Measurements from ENCODE around the gene ZNF761. TPM values are rescaled to one million over a fixed set of nuclear protein-coding genes. Genes with fewer than 3 reads are reported as not detected.
"Not testable (repeated sequence)": the region's sequence is repeated elsewhere in the genome, so short reads cannot be mapped to it uniquely, and the experiment has no call there.

ZNF761 gene
- total RNA-seq, 4 donors from 2014 or later = 11.8 to 15.2 (median 12.6) TPM

DNA sequence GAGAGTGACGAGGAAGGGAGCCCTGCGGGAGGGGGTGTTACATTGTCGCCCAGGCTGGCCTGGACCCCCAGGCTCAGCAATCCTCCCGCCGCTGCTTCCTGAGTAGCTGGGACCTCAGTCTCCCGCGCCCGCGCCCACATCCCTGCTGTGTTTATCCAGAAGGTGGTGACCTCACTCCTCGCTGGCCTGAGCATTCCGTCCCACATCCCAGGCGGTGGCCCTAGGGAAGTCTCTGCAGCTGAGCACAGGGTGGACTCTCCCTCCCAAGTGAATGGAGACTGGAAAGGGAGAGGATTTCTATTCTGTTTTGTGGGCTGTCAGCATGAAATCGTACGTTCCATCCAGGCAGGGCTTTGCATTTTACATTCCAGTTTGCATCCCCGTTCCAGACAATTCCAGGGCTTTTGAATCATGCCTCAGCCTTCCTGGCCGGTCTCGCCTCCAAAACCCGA, 37.2 kb upstream of the ZNF761 start:
- peak; percentile 28 to 45 for DNase-seq
- WGBS, 2 donors = 8% methylated on average over 17 of the region's 18 CpGs

DNA sequence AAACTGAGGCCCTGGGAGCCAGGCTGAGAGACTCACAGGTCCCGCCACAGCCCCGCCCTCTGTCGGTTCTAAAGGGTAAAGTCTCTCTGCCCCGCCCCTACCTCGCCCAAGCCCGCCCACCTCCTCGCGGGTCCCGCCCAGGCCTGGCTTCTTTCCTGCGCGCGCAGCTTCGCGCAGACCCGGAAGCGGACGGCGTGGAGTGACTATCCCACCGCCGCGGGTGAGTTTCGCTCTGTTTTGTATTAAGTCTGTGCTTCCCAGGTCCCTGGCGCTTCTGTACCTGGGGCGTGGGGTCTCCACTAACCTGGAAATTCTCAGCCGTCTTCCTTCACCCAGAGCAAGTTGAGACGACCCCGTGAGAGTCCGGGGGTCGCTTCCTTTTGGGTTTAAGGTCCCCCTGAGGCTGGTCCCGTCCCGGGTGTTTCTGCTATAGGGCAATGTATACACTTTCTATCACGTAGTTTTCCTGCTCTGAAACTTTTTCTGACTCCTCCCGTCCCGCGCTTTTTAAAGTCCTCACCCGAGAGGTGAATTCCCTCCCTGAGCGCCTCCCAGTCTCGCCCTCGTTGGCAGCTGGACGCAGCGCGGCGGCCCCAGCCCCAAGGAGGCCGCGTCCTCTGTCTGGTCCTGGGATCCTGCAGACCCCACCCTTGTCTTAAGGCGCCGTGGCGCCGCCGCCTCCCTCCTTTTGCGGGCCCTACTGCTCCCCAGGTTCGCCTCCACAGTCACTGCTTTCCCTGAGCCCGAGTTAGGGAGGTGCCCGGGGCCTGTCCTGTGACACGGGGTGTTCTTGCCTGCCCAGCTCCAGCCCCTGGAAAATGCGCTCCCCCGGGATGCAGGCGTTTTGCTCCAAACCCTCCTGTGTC, 36.6 kb upstream of the ZNF761 start, which contains the start of gene ZNF765:
Gene ZNF765, plus strand, starts transcription at position 176 of the 866 bp plus-strand sequence. CDS start 2,867 bp downstream, outside the sequence.
- WGBS, 2 donors = 1% methylated on average over 34 to 41 of the region's 58 CpGs
- intact Hi-C loops (cut with DNase I) = loop anchor here (5.0 kb wide), 1 partner anchor 37 kb away; the partner anchor contains the start of gene ZNF761

More for the DNA sequence above, 37.2 kb upstream of the ZNF761 start:
- peaks cover 0 to 16% of the 10 kb centered on the region in 2 donors for H3K4me1 ChIP-seq
- no peaks in the 10 kb centered on the region for H3K27me3 ChIP-seq
- H3K4me3 ChIP-seq (replicated peaks in 1 of 3) = peak overlapping the region in 2 of 3 donors; percentile 47 to 89
- TF ChIP-seq POLR2A (IDR thresholded peaks at IDR 0.05) = no peak
- TF ChIP-seq, protein P1, sequence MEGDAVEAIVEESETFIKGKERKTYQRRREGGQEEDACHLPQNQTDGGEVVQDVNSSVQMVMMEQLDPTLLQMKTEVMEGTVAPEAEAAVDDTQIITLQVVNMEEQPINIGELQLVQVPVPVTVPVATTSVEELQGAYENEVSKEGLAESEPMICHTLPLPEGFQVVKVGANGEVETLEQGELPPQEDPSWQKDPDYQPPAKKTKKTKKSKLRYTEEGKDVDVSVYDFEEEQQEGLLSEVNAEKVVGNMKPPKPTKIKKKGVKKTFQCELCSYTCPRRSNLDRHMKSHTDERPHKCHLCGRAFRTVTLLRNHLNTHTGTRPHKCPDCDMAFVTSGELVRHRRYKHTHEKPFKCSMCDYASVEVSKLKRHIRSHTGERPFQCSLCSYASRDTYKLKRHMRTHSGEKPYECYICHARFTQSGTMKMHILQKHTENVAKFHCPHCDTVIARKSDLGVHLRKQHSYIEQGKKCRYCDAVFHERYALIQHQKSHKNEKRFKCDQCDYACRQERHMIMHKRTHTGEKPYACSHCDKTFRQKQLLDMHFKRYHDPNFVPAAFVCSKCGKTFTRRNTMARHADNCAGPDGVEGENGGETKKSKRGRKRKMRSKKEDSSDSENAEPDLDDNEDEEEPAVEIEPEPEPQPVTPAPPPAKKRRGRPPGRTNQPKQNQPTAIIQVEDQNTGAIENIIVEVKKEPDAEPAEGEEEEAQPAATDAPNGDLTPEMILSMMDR (IDR thresholded peaks at IDR 0.05) = no peak
- peak overlapping the region in 2 of 3 donors; percentile 30 to 41 for H3K27ac ChIP-seq
- intact Hi-C loops (cut with DNase I) = loop anchor here (5.0 kb wide), 1 partner anchor 38 kb away; the partner anchor contains the start of gene ZNF761
- H3K9me3 ChIP-seq = no peaks in the 10 kb centered on the region
- H3K36me3 ChIP-seq = peaks cover 0 to 4% of the 10 kb centered on the region in 2 donors

DNA sequence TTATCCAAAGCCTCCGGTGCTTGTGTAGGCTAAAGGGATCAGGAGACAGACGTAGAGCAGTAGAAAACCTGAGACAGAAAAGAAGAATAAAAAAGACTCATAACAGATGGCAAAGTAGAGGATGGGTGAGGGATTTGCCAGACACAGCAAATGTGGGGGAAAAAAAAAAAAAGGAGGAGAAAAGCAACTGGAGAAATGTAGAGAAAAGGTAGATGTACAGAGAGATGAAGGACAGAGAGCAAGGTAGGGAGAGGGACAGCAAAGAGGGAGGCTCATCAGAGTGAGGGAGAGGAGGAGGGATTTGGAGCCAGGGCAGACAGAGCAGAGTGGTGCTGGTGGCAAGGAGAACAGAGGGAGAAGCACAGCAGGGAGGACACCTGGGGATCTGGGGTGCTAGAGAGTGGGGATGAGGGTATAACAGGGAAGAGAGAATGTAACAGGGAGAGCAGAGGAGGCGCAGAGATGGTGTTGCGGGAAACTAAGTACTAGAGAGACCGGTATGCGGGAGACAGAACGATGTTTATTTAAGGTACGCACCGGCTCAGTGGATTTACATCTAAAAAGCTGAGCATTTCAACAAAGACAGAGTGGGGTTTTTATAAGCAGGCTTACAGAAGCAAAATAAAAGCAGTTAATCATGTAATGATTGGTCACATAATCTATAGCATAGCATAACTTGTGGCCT, 35.8 kb upstream of the ZNF761 start:
- H3K27me3 ChIP-seq; DNase-seq; H3K36me3 ChIP-seq; H3K9me3 ChIP-seq; intact Hi-C loops (cut with DNase I): not testable (repeated sequence)
- Histone ChIP-seq H3K4me1 (peaks cover 0 to 16% of the 10 kb centered on the region in 2 donors), H3K27ac (peak overlapping the region in 2 of 3 donors; percentile 9 to 44), H3K4me3 (replicated peaks in 1 of 3) (peak overlapping the region; percentile 23 to 89 (median 47))
- WGBS, 2 donors = 5 to 13% methylated on average over 9 of the region's 9 CpGs

More for the DNA sequence above, 36.6 kb upstream of the ZNF761 start, which contains the start of gene ZNF765:
- DNase-seq = peak; percentile 94 to 96
- Histone ChIP-seq H3K36me3 (peaks cover 0 to 9% of the 10 kb centered on the region in 2 donors), H3K9me3 (no peaks in the 10 kb centered on the region), H3K4me1 (peaks cover 0 to 16% of the 10 kb centered on the region in 2 donors), H3K27me3 (no peaks in the 10 kb centered on the region), H3K27ac (peak within 1 kb of the TSS; percentile 34 to 44 (median 41)), H3K4me3 (replicated peaks in 1 of 3) (peak within 1 kb of the TSS; percentile 23 to 89 (median 47))
- TF ChIP-seq POLR2A (IDR thresholded peaks at IDR 0.05) = peak; percentile 13 to 73
- TF ChIP-seq, protein P1 (IDR thresholded peaks at IDR 0.05) = peak in 3 of 6 experiments; percentile 31 to 57 (median 49)

DNA sequence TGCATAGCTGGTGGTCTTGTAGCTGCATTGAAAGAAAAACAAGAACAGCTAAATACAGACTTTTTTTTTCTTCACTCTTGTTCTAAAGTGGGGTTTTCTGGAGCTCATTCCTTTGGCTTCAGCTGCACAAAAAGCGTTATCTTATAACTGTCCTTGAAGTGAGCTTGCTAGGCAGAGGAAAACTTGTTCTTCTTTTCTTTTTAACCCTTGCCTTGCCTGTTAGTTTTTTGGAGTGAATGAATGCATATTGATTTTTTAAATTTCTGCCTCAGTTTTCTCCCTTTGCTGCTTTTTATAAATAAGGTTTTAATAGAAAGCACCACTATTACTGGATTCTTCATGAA, 35.3 kb upstream of the ZNF761 start:
- no peaks in the 10 kb centered on the region for H3K9me3 ChIP-seq
- 5 to 11% methylated on average over 1 of the region's 1 CpG for WGBS, 2 donors
- peaks cover 0 to 16% of the 10 kb centered on the region in 2 donors for H3K4me1 ChIP-seq
- H3K27ac ChIP-seq = no peak overlapping the region
- DNase-seq = no peak
- TF ChIP-seq, protein P1 (IDR thresholded peaks at IDR 0.05) = no peak
- TF ChIP-seq POLR2A (IDR thresholded peaks at IDR 0.05) = no peak
- no peaks in the 10 kb centered on the region for H3K27me3 ChIP-seq
- intact Hi-C loops (cut with DNase I) = no loop called here
- peaks cover 0 to 9% of the 10 kb centered on the region in 2 donors for H3K36me3 ChIP-seq
- peak overlapping the region in 1 of 3 donors; percentile 47 for H3K4me3 ChIP-seq (replicated peaks in 1 of 3)

DNA sequence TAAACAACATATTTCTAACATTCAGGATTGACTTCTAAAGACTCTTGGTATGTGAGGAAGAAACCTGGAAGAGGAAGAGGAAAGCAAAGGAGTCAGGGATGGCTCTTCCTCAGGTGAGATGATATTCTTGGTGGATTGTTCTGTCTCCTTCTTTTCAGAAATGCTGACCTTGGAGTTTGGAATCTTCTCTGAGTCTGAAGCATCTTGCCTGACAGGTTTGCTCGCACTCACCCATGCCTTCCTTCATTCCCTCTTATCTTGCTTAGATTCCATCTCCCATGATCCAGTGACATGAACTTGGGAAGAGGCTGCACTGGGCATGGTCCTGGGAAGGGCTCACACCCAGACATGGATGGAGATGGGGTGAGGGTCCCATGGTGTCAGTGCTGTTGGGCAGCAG, 33.9 kb upstream of the ZNF761 start:
- intact Hi-C loops (cut with DNase I) = not testable (repeated sequence)
- H3K36me3 ChIP-seq = peaks cover 8 to 17% of the 10 kb centered on the region in 2 donors

More for the DNA sequence above, 33.9 kb upstream of the ZNF761 start:
- not testable (repeated sequence) for DNase-seq; H3K27ac ChIP-seq; H3K27me3 ChIP-seq; H3K9me3 ChIP-seq; H3K4me3 ChIP-seq (replicated peaks in 1 of 3)
- H3K4me1 ChIP-seq = peaks cover 0 to 16% of the 10 kb centered on the region in 2 donors
- WGBS, 2 donors = 78 to 91% methylated on average over 1 of the region's 1 CpG

All from thyroid gland (tissue), 4 donors.